HTERT RPE-1 (cell line): ENCODE results near the gene WDR93.

ENCODE experiments used
- in situ Hi-C: fragments of 300-500 bp; cut with MboI; formaldehyde crosslinking; loops from 4 replicates; pipeline ENCODE4 v1.14.3; 2020; ENCODE audit warnings: low sequenced_read_pairs

WDR93 gene

DNA sequence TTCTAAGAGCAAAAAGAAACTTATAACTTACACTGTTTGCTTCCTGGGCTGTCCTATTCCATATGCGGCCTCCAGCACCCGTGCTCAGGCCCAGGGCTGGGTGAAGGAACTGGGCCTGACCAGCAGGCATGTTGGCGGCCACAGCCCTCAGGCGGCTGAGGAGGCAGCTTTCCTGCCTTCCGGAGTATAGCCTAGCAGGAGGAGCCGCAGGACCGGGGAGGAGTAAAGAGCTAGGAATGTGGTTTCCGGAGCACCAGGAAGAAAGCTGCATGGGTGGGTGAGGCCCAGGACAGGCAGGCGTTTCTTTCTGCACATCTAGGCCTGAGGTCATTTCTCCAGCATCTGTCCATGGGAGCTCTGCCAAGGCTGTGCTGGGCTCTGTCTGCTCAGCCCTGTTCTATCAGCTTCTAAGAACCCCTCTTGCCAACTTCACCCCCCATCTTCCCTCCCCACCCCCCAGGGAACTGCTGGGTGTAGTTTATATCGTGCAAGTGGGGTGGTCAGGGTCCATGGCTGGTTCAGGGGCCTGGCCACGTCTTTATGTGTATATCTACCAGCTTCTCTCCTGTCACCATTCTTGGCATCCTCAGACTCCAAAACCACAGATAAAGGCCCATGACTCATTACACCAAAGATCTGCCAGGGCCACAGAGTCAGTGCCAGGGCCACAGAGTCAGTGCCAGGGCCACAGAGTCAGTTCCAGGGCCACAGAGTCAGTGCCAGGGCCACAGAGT is 27.6 kb upstream of the WDR93 start:
- in situ Hi-C loops = no loop called here

DNA sequence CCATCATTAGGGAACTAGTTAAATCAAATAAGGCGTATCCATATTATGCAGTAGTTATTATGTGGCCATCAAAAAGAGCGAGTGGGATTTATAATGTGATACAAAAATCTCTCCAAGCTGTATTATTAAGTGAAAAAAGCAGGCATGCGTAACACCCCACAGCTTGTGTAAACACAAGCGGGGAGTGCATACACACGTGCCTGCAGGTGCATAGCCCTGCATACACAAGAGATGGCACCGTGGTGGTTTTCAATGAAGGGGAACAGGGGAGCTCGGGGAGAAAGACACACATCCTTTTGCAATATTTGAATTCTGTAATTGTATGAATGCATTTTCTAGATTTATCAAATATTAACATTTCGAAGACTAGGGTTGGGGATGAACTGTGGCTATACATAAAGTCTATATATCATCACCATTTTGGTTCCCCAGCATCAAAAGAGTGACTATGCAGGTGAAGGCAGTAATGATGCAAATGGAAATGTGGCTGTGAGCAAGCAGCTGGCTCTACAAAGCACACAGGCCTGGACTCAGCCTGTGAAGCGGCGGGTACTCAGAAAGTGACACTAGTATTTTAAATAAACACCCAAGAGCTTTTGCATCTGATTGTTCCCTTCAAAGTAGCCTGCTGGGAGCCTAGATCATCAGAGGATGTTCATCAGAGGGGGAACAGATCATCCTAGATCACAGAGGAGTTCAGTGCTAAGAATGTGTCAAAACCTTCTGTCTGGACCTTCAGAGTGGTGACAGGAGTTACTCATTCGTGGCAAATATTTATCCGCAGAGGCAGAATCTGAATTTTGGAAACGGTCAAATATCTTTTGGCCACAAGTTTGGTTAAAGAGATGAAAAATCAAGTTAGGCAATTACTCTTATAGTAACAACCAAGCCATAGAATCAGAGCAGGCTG is 25.9 kb upstream of the WDR93 start:
- in situ Hi-C loops = no loop called here

GRCh38 chr15:89665449-89666181 is 25.0 kb upstream of the WDR93 start:
- in situ Hi-C loops = no loop called here

DNA sequence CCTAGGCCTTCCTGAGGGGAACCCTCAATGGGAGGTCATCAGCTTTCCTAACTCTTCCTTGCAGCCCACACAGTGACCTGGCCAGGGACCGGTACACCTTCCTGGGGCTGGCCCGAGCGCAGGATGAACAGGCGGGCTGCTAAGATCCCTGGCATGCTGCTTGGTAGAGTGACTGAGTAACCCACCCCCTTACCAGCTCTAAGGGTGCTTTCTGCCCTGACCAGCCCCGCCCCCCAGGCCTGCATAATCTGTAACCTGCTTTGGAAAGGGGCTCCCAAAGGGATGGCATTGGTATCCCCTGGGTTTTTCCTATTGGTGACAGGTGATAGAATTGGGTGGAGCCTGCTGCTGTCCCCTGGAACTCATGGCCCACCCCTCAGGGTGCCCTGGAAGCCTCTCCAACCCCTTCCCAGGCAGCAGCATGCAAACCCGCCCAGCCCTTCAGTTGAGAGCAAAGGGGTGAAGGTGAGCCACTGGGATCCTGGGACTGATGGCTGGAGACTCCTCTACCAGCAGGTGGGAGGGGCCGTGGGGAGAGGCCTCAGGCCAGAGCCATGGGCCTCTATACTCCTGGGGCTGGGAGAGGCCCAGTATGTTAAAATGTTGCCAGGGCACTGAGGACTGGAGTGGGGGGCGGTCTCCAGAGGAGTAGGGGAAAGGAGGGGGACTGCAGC is 24.3 kb upstream of the WDR93 start:
- in situ Hi-C loops = no loop called here

- in situ Hi-C loops = no loop called here
Measured at GRCh38 chr15:89666858-89667705, 23.5 kb upstream of the WDR93 start.

- in situ Hi-C loops = no loop called here
Measured at GRCh38 chr15:89667706-89667960, 23.0 kb upstream of the WDR93 start.

GRCh38 chr15:89668171-89668570 is 22.4 kb upstream of the WDR93 start:
- in situ Hi-C loops = no loop called here

- in situ Hi-C loops = no loop called here
Measured at GRCh38 chr15:89669309-89669865, 21.2 kb upstream of the WDR93 start.

DNA sequence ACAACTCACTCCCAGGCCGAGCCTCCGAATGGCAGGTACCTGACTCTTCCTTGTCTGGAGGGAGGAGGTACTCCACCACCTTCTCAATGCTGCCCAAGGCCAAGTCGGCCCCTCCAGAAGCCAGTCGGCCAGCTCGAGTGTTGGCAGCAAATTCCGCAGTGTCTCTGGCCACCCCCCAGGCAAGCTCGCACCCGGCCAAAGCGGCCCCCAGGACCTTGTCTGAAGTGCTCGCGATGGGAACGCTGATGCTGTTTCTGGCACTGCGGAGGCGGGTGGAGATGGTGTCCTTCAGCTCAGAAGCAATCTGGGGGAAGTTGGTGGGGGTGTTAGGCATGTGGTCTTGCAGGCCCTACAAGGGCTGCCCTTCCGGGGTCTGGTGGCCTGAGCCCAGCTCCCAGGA is 20.7 kb upstream of the WDR93 start:
- in situ Hi-C loops = no loop called here

DNA sequence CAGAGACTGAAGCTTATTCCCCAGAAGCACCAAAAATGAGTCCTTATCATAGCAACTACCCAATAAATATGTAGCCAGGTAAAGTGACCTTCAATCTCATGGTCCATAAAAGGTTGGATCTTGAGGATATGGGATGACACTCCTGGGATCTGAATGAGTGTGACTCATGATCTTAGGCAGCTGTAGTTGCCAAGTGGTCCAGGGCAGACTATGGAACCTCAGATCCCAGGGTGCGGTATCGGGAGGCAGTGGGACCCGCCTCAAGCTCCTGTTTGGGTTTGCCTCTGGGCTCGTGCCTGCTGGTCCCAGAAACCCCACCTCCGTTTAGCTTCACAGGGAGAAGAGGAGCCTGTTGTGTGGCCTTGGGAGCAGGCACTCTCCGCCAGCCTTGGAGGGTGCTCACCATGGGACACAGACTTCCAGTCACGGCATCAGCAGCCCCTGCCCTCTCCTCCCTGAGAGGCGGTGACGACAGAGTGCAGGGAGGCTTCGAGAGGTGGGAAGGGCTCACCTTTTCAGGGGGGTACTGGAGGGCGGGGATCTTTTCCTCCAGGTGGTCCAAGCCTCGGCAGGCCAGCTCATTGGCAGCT is 19.5 kb upstream of the WDR93 start:
- in situ Hi-C loops = no loop called here

- in situ Hi-C loops = no loop called here
Measured at GRCh38 chr15:89671687-89672086, 18.9 kb upstream of the WDR93 start.

DNA sequence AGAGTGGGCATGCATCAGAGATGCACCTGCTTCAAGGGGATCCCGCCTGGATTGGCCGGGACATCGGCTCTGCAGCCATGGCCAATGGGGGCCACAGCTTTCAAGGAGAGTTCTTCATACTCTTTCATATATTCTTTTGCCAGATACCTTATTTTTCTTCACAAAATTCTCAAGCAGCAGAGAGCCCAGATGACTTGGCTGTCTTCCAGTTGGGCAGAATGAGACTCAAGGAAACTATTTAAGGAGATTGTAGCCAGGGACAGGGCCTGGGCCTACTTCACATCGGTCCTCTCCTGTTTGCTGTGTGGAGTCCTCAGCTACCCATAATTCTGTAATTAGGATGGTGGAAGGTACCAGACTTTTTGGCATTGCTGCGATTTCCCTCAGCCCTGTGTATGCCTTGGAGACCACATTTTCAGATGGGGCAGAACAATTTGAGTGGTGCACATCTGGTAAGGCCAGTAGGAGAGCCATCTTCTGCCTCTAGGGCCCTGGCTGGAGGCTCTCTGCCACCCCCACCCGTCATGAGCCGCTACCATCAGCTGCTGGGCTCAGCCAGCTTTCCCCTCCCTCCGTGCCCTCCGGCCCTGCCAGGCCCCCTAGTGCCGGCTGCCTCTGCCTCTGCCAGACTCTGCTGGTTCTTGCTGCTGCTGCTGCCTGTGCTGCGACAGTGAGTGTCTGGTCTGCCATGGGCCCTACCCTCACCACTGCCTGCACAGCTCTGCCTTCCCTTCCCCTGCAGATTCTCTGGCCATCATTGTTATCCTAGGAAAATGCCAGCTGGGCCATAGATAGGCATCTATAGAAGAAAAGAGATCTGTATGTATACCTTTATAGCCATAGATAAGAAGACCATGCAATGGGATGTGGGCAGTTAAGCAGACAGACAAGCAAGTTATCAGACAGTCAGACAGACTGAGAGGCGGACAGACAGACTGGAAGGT is 18.1 kb upstream of the WDR93 start:
- in situ Hi-C loops = no loop called here

- in situ Hi-C loops = no loop called here
Measured at GRCh38 chr15:89673165-89673512, 17.5 kb upstream of the WDR93 start.

DNA sequence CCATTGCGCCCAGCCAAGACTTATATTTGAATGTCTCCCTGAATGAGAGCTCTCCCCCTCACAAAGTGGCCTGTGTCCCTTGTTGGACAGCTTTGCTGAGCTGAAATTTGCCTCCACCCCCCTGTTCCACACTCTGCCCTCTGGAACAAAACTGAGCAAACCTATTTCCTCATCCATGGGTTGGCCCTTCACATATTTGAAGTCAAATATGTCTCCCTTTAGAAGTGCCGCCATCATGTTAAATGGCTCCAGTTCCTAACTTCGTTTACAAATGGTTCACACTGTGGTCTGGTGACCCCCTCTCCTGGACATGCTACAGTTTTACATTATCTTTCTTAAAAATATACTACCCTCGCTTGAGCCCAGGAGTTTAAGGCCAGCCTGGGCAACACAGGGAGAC is 16.1 kb upstream of the WDR93 start:
- in situ Hi-C loops = no loop called here

DNA sequence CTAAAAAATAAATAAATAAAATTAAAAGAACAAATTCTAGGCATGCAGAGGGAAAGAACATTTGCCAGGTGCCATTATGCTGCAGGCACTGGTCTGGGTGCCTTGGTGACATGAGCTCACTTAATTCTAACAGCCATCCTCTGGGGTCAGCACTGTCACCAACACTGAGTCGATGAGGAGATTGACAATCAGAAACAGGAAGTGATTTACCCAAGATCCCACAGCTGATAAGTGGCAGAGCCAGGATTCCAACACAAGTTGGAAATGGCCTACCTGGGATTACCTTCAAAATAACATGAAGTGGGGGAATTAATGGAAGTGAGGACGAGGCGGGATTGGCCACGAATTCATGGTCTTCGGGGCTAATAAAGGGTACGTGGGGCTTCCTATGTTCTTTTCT is 15.0 kb upstream of the WDR93 start:
- in situ Hi-C loops = no loop called here

DNA sequence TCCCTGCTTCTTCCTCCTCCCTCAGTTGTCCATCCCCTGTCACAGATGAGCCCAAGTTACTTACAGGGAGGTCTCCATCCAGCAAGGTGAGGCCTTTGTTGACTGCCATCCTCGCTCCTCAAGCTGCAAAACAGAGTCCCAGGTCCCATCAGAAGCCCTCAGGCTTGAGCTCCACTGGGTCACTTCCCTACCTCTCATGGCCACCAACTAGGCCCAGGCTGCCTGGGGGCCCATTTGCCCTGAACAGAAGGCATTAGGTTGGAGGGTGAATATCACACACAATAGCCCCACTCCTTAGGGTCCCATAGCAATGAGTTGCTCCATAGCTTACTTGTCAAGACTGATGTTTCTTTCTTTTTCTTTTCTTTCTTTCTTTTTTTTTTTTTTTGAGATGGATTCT is 13.2 kb upstream of the WDR93 start:
- in situ Hi-C loops = no loop called here

DNA sequence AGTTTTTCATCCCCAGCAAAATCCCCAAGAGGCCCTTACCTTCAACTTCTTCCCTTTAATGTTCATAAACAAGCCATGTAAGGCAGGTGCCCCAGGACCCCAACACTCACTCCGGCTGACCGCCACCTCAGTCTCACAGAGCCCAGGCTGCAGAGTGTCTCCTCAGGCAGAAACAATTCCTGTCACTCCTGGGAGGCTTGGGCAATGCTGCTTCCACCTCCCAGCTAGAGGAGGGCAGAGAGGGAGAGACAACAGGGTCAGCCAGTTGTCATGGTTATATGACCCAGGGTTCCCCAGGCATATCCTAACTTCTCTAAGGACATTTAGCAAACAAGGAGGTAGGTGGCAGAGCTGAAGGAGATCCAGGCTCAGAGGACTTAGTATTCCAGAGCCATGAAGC is 11.4 kb upstream of the WDR93 start, which contains the start of gene PLIN1:
Gene PLIN1, minus strand, starts transcription at position 156 of the 400 bp plus-strand sequence. CDS start 1,878 bp downstream, outside the sequence.
- in situ Hi-C loops = no loop called here

DNA sequence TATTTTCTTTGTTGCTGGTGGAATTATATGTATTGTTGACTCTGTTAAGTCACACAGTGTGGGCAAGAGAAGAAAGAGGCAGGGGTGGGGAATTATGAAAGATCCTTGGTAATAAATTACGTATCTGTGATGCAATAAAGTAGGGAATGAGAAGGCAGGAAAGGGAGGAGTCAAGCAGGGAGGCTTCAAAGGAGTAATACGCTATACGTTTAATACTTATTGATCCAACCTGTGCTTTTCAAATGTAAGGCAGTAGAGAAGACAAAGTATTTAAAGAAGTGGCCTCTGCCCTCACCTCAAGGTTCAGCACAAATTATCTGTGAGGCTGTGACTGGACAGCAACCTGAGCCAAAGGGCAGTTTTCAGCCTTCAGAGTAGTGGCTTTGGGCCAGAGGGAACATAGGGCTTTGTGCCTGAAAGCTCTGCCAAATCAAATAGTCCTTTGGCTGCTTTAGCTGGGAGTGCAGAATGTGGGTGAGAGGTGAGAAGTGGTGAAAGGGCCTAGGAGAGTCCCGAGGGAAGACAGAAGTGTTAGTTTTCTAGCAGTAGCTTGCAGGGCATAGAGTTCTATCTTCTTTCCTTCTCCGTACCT is 10.2 kb upstream of the WDR93 start:
- in situ Hi-C loops = no loop called here
